GM19468 (cell line): ENCODE data around the gene NIFK.
"Not testable (repeated sequence)": the region's sequence is repeated elsewhere in the genome, so short reads cannot be mapped to it uniquely, and the experiment has no call there.

ENCODE experiments used
- ATAC-seq: cut with Tn5 transposase; IDR thresholded peaks from one replicate; pipeline ENCODE4 v1.9.1; 2021; ENCODE audit warnings: mild to moderate bottlenecking, moderate library complexity, moderate number of reproducible peaks; ENCODE audit not compliant: unreplicated experiment; ENCODE audit errors: extremely low read depth

Gene NIFK

DNA sequence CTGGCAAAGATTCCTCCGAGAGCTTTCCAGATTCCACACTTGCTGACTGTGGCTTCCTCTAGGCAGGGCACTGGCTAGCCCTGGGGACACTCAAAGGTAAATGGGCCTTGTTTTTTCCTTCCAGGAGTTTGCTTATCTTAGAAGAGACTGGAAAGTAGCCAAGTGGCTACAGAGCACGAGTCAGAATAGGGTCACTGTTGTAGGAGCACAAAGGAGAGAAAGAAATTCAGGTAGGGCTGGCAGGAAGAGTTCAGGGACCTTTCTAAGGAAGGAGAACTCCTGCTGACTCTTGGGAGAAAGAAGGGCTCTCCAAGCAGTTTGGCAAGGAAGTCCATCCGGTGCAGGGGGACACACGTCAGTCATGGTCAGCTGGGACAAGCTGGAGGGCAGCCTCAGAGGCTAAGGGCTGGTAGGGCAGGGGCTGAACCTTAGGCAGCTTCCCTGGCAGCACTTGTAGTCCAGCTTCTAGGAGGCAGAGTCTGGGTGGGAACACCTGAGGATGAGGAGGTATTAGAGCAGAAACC, 39.5 kb downstream of the NIFK start:
- no peak for ATAC-seq

DNA sequence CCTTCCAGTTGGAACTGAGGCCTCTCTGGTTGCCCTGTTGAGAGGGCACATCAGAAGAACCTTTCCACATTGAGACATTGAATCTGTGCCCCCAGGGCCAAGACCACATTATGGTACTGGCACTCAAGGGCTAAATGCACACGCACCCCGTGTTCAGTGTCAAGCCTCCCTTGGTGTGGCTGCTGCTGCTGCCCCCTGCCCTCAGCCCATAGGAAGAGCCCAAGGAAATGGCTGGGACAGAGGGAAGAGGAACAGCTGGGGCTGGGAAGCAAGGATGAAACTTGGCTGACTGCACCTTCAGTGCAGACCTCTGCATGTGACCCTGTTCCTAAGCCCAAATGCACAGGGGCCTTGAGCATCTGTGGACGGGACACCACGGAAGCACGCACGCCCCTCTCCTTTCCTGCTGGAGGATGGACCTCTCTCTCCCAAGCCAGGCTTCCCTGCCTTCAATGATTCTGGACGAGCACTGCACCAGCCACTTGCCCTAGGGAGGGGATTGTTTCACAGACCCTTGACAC, 40.2 kb downstream of the NIFK start:
- no peak for ATAC-seq

DNA sequence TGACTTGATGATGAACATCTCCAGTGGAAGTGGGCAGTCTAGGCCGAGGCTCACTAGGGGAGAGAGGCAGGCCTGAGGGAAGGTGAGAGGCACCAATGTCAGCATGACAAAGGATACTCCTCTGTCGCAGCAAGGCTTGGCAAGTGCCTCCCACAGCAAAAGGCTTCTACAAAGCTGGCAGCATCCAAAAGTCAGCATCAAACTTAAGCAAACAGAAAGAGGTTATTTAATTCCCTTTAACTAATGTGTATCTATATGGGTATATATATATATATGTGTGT, 41.6 kb downstream of the NIFK start:
- no peak for ATAC-seq

DNA sequence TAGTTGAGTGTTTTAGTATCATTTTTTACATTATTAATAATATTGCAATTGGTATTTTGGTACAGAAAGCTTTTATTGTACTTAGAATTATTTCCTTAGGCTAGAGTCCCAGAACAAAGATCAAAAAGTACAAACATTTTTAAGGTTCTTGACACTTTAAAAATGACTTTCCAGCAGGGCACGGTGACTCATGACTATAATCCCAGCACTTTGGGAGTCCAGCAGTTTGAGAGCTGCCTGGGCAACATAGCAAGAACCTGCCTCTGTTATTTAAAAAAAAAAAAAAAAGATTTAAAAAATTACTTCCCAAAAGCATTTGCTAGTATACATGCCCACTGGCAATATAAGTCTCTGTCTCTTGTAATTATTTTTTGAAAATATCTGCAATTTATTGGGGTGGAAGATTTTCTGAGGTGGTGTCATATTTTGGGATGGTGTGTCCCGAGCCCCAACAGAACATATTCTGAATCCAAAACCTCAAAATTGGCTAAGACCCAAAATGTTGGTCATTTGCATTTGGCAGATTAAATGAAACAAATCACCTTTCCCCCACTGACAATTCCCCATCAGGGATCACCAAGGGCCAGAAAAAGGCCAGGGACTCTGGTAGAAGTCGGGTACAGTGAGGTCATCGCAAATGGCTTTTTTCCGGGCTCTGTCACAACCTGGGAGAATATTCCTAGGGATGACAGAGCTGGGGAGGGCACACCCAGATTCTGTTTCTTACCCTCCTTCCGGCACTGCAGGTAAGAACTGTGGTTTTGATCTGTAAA, 42.1 kb downstream of the NIFK start:
- ATAC-seq: no peak

DNA sequence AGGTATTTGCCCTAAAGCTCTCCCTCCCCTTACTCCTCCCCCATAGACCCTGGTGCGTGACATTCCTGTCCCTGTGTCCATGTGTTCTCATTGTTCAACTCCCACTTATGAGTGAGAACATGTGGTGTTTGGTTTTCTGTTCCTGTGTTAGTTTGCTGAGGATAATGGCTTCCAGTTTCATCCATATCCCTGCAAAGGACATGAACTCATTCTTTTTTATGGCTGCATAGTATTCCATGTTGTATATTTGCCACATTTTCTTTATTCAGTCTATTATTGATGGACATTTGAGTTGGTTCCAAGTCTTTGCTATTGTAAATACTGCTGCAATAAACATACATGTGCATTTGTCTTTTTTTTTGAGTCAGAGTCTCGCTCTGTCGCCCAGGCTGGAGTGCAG, 46.1 kb downstream of the NIFK start:
- not testable (repeated sequence) for ATAC-seq

DNA sequence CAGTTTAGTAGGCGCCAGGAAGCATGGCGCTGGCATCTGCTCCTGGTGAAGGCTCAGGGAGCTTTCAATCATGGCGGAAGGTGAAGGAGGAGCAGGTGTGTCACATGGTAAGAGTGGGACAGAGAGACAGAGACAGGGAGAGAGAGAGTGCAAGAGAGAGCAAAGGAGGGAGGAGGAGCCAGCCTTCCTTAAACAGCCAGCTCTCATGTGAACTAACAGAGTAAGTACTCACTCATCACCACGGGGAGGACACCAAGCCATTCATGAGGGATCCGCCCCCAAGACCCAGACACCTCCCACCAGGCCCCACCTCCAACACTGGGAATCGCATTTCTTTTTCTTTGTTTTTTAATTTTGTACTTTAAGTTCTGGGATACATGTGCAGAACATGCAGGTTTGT, 46.6 kb downstream of the NIFK start:
- ATAC-seq: no peak

DNA sequence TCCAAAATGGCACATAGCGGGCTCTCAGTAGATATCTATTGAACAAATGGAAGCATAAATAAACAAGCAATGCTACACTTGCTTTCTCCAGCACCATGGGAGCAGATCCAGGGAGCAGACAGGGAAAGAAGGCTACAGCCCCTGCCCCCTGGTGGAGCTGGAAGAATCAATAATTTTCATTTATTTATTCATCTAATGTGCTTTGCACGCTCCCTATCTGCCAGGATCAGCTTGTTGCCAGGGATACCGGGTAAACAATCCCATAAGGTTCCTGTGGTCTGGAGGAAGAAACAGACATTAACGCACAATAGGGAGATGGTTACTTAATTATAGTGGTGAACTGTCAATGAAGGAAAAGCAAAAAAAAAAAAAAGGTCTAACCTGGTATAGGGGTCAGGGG, 47.3 kb downstream of the NIFK start:
- no peak for ATAC-seq

DNA sequence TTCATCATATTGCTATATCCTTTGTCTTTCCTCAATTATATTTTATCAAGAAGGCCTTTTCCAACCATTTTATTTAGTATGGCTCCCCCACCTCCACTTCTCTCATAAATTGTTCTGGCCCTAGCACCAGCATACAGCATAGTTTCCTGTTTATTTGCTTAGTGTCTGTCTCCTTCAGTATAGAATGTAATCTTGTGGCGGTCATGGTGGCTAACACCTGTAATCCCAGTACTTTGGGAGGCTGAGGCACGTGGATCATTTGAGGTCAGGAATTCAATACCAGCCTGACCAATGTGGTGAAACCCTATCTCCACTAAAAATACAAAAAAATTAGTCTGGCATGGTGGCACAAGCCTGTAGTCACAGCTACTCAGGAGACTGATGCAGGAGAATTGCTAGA, 47.9 kb downstream of the NIFK start:
- ATAC-seq: no peak

DNA sequence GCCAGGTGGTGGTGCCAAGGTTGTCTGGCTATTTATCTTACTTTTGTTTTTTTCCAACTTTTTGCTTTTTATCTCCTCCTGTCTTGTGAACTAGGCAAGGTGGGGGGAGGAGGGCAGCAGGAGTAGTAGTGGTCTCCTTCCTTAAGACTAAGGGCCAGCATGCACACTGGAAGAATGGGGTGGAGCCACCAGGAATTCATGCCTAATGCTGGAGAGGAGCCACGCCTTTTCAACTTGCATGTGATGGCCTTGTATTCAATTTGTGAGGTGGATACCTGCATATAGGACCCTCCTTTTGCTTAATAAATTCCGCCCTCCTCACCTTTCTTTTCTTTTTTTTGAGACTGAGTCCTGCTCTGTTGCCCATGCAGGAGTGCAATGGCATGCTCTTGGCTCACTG, 49.8 kb downstream of the NIFK start:
- ATAC-seq: no peak

DNA sequence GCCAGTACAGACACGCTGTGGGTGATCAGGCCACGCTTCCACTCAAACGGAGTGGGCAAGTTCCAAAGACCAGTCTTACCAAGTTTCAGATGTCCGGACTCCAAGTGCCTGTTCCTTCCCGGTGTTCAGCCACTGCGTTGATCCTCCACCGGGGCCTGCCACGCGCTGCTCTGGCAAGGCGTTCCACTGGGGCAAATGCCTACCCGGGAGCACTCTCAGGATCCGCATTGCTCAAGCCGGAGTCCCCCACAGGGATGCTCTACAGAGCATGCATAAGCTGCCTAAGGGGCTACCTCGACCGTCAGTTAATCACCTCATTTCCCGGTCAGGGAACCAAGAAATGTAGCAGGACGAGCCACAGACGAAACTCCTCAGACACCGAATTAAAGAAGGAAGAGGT, 50.5 kb downstream of the NIFK start:
- no peak for ATAC-seq

DNA sequence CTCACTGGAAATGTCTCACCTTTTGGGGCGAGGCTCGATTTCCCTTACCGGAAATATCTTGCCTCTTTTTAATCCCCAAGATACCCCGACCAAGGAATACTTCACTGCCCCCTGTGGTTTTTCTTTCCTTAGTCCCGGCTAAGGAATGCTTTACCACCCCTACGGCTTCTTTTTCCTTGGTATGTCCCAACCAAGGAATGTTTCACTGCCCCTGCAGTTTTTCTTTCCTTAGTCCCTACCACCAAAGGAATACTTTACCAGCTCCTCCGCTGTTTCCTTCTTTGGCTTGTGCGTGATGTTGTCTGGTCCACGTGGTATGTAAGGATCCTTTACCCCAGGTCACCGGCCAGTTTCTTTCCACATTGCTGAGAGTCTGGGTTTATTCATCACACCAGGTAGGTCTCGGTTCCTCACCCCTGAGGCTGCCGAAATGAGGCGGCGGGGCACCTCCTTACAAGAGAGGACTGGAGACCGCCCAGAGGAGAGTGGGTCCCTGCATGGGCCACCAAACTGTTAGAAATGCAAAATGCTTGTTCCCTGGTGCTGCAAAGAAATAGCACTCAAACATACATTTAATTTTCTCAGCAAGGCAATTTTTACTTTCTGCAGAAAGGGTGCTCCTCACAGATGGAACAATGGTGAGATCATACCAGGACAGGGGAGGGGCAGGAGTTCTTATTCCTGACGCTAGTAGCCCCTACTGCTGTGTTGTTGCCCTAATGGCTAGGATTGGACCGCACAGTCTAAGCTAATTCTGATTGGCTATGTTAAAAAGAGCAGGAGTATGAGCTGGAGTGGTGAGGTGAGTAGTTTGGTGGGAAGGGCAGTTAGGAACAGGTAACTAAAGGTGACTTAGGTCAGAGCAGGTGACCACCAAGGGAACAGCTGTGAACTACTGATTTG, 54.0 kb downstream of the NIFK start:
- no peak for ATAC-seq

DNA sequence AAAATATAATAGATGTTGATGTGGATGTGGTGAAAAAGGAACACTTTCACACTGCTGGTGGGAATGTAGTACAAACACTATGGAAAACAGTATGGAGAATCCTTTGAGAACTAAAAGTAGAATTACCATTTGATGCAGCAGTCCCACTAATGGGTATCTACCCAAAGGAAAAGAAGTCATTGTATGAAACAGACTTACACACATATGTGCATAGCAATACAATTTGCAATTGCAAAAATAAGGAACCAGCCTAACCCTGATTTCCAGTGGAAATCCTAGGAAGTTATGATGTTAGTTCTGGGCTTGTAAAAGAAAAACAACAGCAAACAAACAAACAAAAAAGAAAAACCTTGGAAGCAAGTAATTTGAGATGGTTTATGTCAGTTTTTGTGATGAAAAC, 58.8 kb downstream of the NIFK start:
- ATAC-seq: no peak
